ENCODE data around the gene CPVL.

The CPVL gene

GRCh38 chr7:29090836-29091601 is 55.3 kb downstream of the CPVL start:
- DNase-seq (ENCODE audit: low read depth) = no peak

GRCh38 chr7:29090151-29090805 is 56.1 kb downstream of the CPVL start:
- DNase-seq (ENCODE audit: low read depth) = no peak

- DNase-seq (ENCODE audit: low read depth) = no peak
Observed at GRCh38 chr7:29087840-29088170, 58.5 kb downstream of the CPVL start.

GRCh38 chr7:29086545-29086944 is 59.8 kb downstream of the CPVL start:
- no peak for DNase-seq (ENCODE audit: low read depth)

GRCh38 chr7:29084832-29085231 is 61.5 kb downstream of the CPVL start:
- DNase-seq (ENCODE audit: low read depth) = no peak

- no peak for DNase-seq (ENCODE audit: low read depth)
Observed at GRCh38 chr7:29080803-29081202, 65.5 kb downstream of the CPVL start.

GRCh38 chr7:29078311-29079260 is 67.8 kb downstream of the CPVL start:
- DNase-seq (ENCODE audit: low read depth) = no peak

- no peak for DNase-seq (ENCODE audit: low read depth)
Observed at GRCh38 chr7:29077854-29078253, 68.5 kb downstream of the CPVL start.

GRCh38 chr7:29077176-29077575 is 69.2 kb downstream of the CPVL start:
- DNase-seq (ENCODE audit: low read depth) = no peak

GRCh38 chr7:29076631-29077030 is 69.7 kb downstream of the CPVL start:
- DNase-seq (ENCODE audit: low read depth) = no peak

- DNase-seq (ENCODE audit: low read depth) = no peak
Observed at GRCh38 chr7:29075606-29076005, 70.7 kb downstream of the CPVL start.

- DNase-seq (ENCODE audit: low read depth) = no peak
Observed at GRCh38 chr7:29071203-29071874, 75.0 kb downstream of the CPVL start.

GRCh38 chr7:29066641-29067040 is 79.7 kb downstream of the CPVL start:
- no peak for DNase-seq (ENCODE audit: low read depth)

GRCh38 chr7:29065181-29065857 is 81.0 kb downstream of the CPVL start:
- DNase-seq (ENCODE audit: low read depth) = no peak

- no peak for DNase-seq (ENCODE audit: low read depth)
Observed at GRCh38 chr7:29063872-29064271, 82.5 kb downstream of the CPVL start.

- no peak for DNase-seq (ENCODE audit: low read depth)
Observed at GRCh38 chr7:29063236-29063635, 83.1 kb downstream of the CPVL start.

GRCh38 chr7:29053105-29053872 is 93.0 kb downstream of the CPVL start:
- DNase-seq (ENCODE audit: low read depth) = no peak

- DNase-seq (ENCODE audit: low read depth) = no peak
Observed at GRCh38 chr7:29046978-29047377, 99.4 kb downstream of the CPVL start.

- DNase-seq (ENCODE audit: low read depth) = no peak
Observed at GRCh38 chr7:29045258-29046086, 100.9 kb downstream of the CPVL start.

GRCh38 chr7:29044554-29044953 is 101.8 kb downstream of the CPVL start:
- DNase-seq (ENCODE audit: low read depth) = no peak

Measured in amniotic epithelial cell (primary cell).